Spleen (tissue), 7 donors: Measurements from ENCODE around the gene ZMYND15.

Experiments used
- CTCF ChIP-seq, 11 experiments: fragments of 200-600 bp in 7 of 11; fragments of 450-650 bp in 4 of 11; sonication (generic) in 4 of 11; IDR thresholded peaks in 8 of 11; conservative IDR thresholded peaks in 3 of 11; 1 replicate in 7 of 11; 2 replicates in 4 of 11; pipeline versions ENCODE4 v1.4.0 to v1.8.0; 2016 to 2021; ENCODE audit warnings: antibody characterized with exemption in 11 of 11, inconsistent platforms in 4 of 11, mild to moderate bottlenecking in 1 of 11
- POLR2A ChIP-seq, 3 donors: fragments of 450-650 bp; IDR thresholded peaks; one replicate each; pipeline ENCODE4 v1.5.1; 2017; ENCODE audit warnings: antibody characterized with exemption in 3 of 3, mild to moderate bottlenecking in 1 of 3
- POLR2AphosphoS5 ChIP-seq, 3 donors: sonication (generic); formaldehyde crosslinking; IDR thresholded peaks; one replicate each; pipeline ENCODE4 v1.5.1; 2017; ENCODE audit warnings: antibody characterized with exemption in 3 of 3
- donor health status: DM: no; HTN: no; CAD: no; lungs with moderate emphysema.
- donor health status: DM: no; HTN: no; CAD: no.
- donor health status: DM: no; HTN: no; CAD: no.

- TF ChIP-seq POLR2A (IDR thresholded peaks at IDR 0.05) (no peak), CTCF (IDR thresholded peaks at IDR 0.05 in 8 of 11, conservative IDR thresholded peaks at IDR 0.05 in 3 of 11) (no peak), POLR2AphosphoS5 (IDR thresholded peaks at IDR 0.05) (peak in 1 of 3 donors; percentile 45)
Observed at GRCh38 chr17:4768298-4768697, 28.7 kb downstream of the ZMYND15 start.
